MCF 10A (cell line): ENCODE data around the gene CPNE6. TPM values are rescaled to one million over a fixed set of nuclear protein-coding genes. Genes with fewer than 3 reads are reported as not detected.
A peak's percentile ranks its signal among the peaks of the same experiment; 100 is the strongest.

Source experiments
- BruUV-seq: library from RNA; stranded (reverse); fragments of 400-500 nt; replicated peaks from 2 replicates; lab custom pipeline; 2021; lab: Mats Ljungman, UMichigan
- CTCF ChIA-PET: fragments of 300-600 bp; sonication (Branson Sonifier 250); formaldehyde crosslinking; extraction: SDS; loops from one replicate; lab custom pipeline; 2021; ENCODE audit warnings: antibody characterized with exemption, inconsistent platforms; lab: Yijun Ruan, JAX
- POLR2A ChIA-PET: fragments of 300-600, 350-650 bp; sonication (Branson Sonifier 250); formaldehyde crosslinking; extraction: SDS; loops from one replicate; lab custom pipeline; 2020; ENCODE audit warnings: antibody characterized with exemption, inconsistent platforms; lab: Yijun Ruan, JAX
- DNase-seq: peaks from one replicate; pipeline ENCODE4 v3.0.0-alpha.2; 2018; ENCODE audit not compliant: unreplicated experiment
- H3K27ac Mint-ChIP-seq: one replicate; pipeline ENCODE4 v1.8.0; 2022; ENCODE audit warnings: mild to moderate bottlenecking, low read depth, mixed read lengths; ENCODE audit not compliant: unreplicated experiment
- H3K27me3 Mint-ChIP-seq: one replicate; pipeline ENCODE4 v1.8.0; 2022; ENCODE audit warnings: mixed read lengths; ENCODE audit not compliant: insufficient read depth, unreplicated experiment
- H3K36me3 Mint-ChIP-seq: one replicate; pipeline ENCODE4 v1.8.0; 2022; ENCODE audit warnings: mild to moderate bottlenecking, moderate library complexity, mixed read lengths; ENCODE audit not compliant: insufficient read depth, unreplicated experiment
- H3K4me1 Mint-ChIP-seq: one replicate; pipeline ENCODE4 v1.8.0; 2022; ENCODE audit warnings: mixed read lengths; ENCODE audit not compliant: insufficient read depth, unreplicated experiment
- H3K4me3 Mint-ChIP-seq: one replicate; pipeline ENCODE4 v1.8.0; 2022; ENCODE audit warnings: mild to moderate bottlenecking, moderate library complexity, mixed read lengths; ENCODE audit not compliant: unreplicated experiment
- H3K9me3 Mint-ChIP-seq: one replicate; pipeline ENCODE4 v1.8.0; 2022; ENCODE audit warnings: mixed read lengths; ENCODE audit not compliant: unreplicated experiment
- CTCF ChIP-seq: fragments of 200-600 bp; IDR thresholded peaks from one replicate; pipeline ENCODE4 v1.8.0; 2022; ENCODE audit warnings: antibody characterized with exemption, mild to moderate bottlenecking; ENCODE audit not compliant: unreplicated experiment
- intact Hi-C: fragments of 100-400 bp; cut with micrococcal nuclease; formaldehyde crosslinking; loops from 2 replicates; pipeline ENCODE4 v1.14.1; 2022
- total RNA-seq: library from RNA; stranded (reverse); gene quantifications from 2 replicates; pipeline ENCODE4 v1.2.3, GENCODE V29; 2022

The CPNE6 gene
- total RNA-seq, 1 experiment from 2014 or later: not detected

- H3K9me3 Mint-ChIP-seq: no peaks in the 10 kb centered on the region
Measured at GRCh38 chr14:24095271-24096068, 24.1 kb downstream of the CPNE6 start.

GRCh38 chr14:24096545-24097181 is 25.3 kb downstream of the CPNE6 start:
- ChIA-PET POLR2A (interaction anchor here (0.6 kb wide), 1 partner anchor 10 kb away, joined by 3 read pairs; no protein-coding TSS in a partner anchor), CTCF (interaction anchor here (0.7 to 11.2 kb wide), 4 partner anchors 9 to 194 kb away, joined by 3 to 272 read pairs (median 3); no protein-coding TSS in a partner anchor)

More at GRCh38 chr14:24095271-24096068, 24.1 kb downstream of the CPNE6 start:
- peaks cover 22% of the 10 kb centered on the region for H3K36me3 Mint-ChIP-seq
- BruUV-seq: no TSS peak
- peaks cover 19% of the 10 kb centered on the region for H3K4me1 Mint-ChIP-seq
- no peaks in the 10 kb centered on the region for H3K27me3 Mint-ChIP-seq
- DNase-seq: peak; percentile 33
- no peak for TF ChIP-seq CTCF
- ChIA-PET POLR2A (interaction anchor here (0.7 to 6.4 kb wide), 7 partner anchors 12 to 557 kb away, joined by 3 to 90 read pairs (median 10); partner anchors contain the start of genes DCAF11, EMC9, NRL and RNF31), CTCF (interaction anchor here (0.8 to 11.2 kb wide), 9 partner anchors 10 to 195 kb away, joined by 3 to 272 read pairs (median 5); partner anchors contain the start of genes DCAF11, IRF9 and NRL)
- peak overlapping the region; percentile 97 for H3K4me3 Mint-ChIP-seq
- peak overlapping the region; percentile 92 for H3K27ac Mint-ChIP-seq
- intact Hi-C loops: loop anchor here (2.0 kb wide), 2 partner anchors 13 to 51 kb away; partner anchors contain the start of genes PSME2 and RNF31

GRCh38 chr14:24098229-24098926 is 27.0 kb downstream of the CPNE6 start:
- Mint-ChIP-seq H3K4me1 (peaks cover 17% of the 10 kb centered on the region), H3K27ac (no peak overlapping the region), H3K9me3 (no peaks in the 10 kb centered on the region), H3K27me3 (no peaks in the 10 kb centered on the region), H3K4me3 (no peak overlapping the region), H3K36me3 (peaks cover 42% of the 10 kb centered on the region)
- TF ChIP-seq CTCF: no peak
- intact Hi-C loops: no loop called here
- ChIA-PET POLR2A (interaction anchor here (0.9 kb wide), 1 partner anchor 47 kb away, joined by 3 read pairs; no protein-coding TSS in a partner anchor), CTCF (interaction anchor here (0.6 to 11.2 kb wide), 2 partner anchors 8 to 20 kb away, joined by 3 to 272 read pairs; no protein-coding TSS in a partner anchor)
- no TSS peak for BruUV-seq
- no peak for DNase-seq

More at GRCh38 chr14:24096545-24097181, 25.3 kb downstream of the CPNE6 start:
- no peak for DNase-seq
- no peaks in the 10 kb centered on the region for H3K27me3 Mint-ChIP-seq
- H3K4me1 Mint-ChIP-seq: peaks cover 19% of the 10 kb centered on the region
- no peaks in the 10 kb centered on the region for H3K9me3 Mint-ChIP-seq
- peaks cover 30% of the 10 kb centered on the region for H3K36me3 Mint-ChIP-seq
- BruUV-seq: no TSS peak
- intact Hi-C loops: no loop called here
- no peak for TF ChIP-seq CTCF
- peak overlapping the region; percentile 36 for H3K4me3 Mint-ChIP-seq
- no peak overlapping the region for H3K27ac Mint-ChIP-seq
